Stimulated activated CD4-positive, alpha-beta T cell treated with anti-CD3 and anti-CD28 coated beads, Interleukin-1b, Interleukin-23, amount 100 ng/mL, for 1 hour (primary cell): ENCODE measurements around the gene MRPL9.

Source experiments
- DNase-seq, 2 donors: peaks; one replicate each; pipeline ENCODE4 v3.0.0-alpha.2; 2020; ENCODE audit warnings: low read depth in 2 of 2

Gene MRPL9

GRCh38 chr1:151733126-151733525 lies 30.2 kb downstream of the MRPL9 start:
- DNase-seq: no peak

- no peak for DNase-seq
Measured at GRCh38 chr1:151729966-151730291, 33.4 kb downstream of the MRPL9 start.

GRCh38 chr1:151729157-151729965 lies 33.9 kb downstream of the MRPL9 start:
- DNase-seq: no peak

- DNase-seq: no peak
Measured at GRCh38 chr1:151728151-151729054, 34.9 kb downstream of the MRPL9 start.

- DNase-seq: no peak
Measured at GRCh38 chr1:151723726-151724370, 39.4 kb downstream of the MRPL9 start.

- no peak for DNase-seq
Measured at GRCh38 chr1:151721788-151722510, 41.3 kb downstream of the MRPL9 start.

- DNase-seq: no peak
Measured at GRCh38 chr1:151720974-151721787, 42.1 kb downstream of the MRPL9 start, which contains the start of gene RIIAD1. TSS of gene RIIAD1 (plus strand) at chr1:151721522. CDS start at chr1:151721537, 15 bp downstream.

- no peak for DNase-seq
Measured at GRCh38 chr1:151720554-151720953, 42.7 kb downstream of the MRPL9 start.

- no peak for DNase-seq
Measured at GRCh38 chr1:151720125-151720524, 43.2 kb downstream of the MRPL9 start.

- DNase-seq: no peak
Measured at GRCh38 chr1:151718666-151719065, 44.6 kb downstream of the MRPL9 start.

GRCh38 chr1:151718011-151718431 lies 45.3 kb downstream of the MRPL9 start:
- no peak for DNase-seq

- no peak for DNase-seq
Measured at GRCh38 chr1:151716771-151717631, 46.3 kb downstream of the MRPL9 start, which contains the start of gene CELF3. TSS of gene CELF3 (minus strand) at chr1:151716803. CDS start at chr1:151716020, 783 bp downstream.

- no peak for DNase-seq
Measured at GRCh38 chr1:151716405-151716762, 46.9 kb downstream of the MRPL9 start.

- no peak for DNase-seq
Measured at GRCh38 chr1:151715726-151716404, 47.4 kb downstream of the MRPL9 start.

- no peak for DNase-seq
Measured at GRCh38 chr1:151714820-151715725, 48.2 kb downstream of the MRPL9 start.

- no peak for DNase-seq
Measured at GRCh38 chr1:151713874-151714273, 49.4 kb downstream of the MRPL9 start.

- DNase-seq: no peak
Measured at GRCh38 chr1:151713044-151713443, 50.3 kb downstream of the MRPL9 start.

- DNase-seq: no peak
Measured at GRCh38 chr1:151711951-151712350, 51.3 kb downstream of the MRPL9 start.
